HG03520 (cell line): ENCODE results near the gene HNRNPUL2.
"Not testable (repeated sequence)": the region's sequence is repeated elsewhere in the genome, so short reads cannot be mapped to it uniquely, and the experiment has no call there.

Source experiments
- ATAC-seq: cut with Tn5 transposase; IDR thresholded peaks from one replicate; pipeline ENCODE4 v1.9.1; 2021; ENCODE audit warnings: mild to moderate bottlenecking, moderate library complexity; ENCODE audit not compliant: unreplicated experiment

The HNRNPUL2 gene

DNA sequence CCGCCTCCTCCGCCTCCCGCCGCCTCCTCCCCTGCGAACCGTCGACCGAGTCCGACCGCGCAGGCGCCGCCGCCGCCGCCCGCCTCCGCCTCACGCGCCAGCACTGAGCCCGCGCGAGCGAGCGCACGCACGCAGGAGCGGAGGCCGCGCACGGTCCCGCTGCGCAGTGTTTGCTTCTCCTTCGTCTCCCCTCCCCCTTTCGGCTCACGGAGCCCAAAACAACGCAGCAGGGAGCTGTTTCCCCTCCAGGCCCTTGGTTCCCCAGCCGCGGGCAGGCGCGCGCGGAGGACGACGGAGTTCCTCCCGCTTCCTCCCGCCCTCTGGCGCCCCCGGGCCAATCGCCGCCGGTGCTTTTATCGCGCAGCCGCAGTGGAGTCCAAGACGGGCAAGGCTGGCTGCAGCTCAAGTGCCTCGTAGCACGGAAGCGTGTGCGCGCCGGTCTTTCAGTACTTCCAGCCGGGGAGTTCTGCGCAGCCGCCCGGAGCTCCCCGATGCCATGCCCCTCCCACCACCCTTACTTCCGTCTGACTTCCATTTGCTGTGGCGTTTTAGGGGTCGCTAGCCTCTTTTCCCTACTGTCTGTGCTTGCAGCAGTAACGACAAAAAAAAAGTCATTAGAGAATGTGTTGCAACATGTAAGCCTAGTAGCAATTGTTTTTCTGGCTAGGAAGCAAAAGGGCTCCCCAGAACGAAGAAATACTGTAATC lies at the start of gene HNRNPUL2:
HNRNPUL2 (minus strand) TSS at position 293 of the 707 bp plus-strand sequence. CDS start 301 bp downstream, outside the sequence.
- peak; percentile 71 for ATAC-seq

DNA sequence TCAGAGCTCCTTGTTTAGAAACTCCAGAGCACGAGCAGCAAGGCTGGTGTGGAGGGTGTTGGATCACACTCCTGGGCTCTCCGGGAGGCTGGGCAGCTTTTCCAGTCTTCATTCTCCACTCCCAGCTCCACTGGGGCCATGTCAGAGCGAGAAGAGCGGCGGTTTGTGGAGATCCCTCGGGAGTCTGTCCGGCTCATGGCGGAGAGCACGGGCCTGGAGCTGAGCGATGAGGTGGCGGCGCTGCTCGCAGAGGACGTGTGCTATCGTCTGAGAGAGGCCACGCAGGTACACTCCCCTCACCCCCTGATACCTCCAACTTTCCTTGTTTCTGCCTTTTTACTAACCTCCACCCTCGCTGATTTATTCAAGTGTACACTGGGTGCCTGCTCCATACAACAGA lies 48.4 kb upstream of the HNRNPUL2 start:
- no peak for ATAC-seq

DNA sequence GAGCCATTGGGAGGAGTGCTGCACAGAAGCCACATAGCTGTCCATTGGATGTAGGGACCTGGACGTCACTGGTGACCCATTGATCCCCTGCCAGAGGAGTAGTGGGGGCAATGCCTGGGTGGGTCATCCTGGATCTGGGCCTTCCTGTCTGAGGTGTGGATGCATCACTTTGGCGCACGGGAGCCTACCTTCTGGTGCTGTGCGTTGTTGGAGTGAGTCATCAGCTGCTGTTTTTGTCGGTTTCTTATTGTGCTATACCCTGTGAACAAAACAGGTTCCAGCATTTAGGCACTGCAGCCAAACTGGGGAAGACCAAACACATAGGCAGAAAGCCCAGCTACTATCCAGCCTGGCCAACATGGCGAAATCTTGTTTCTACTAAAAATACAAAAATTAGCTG lies 47.1 kb upstream of the HNRNPUL2 start:
- no peak for ATAC-seq

DNA sequence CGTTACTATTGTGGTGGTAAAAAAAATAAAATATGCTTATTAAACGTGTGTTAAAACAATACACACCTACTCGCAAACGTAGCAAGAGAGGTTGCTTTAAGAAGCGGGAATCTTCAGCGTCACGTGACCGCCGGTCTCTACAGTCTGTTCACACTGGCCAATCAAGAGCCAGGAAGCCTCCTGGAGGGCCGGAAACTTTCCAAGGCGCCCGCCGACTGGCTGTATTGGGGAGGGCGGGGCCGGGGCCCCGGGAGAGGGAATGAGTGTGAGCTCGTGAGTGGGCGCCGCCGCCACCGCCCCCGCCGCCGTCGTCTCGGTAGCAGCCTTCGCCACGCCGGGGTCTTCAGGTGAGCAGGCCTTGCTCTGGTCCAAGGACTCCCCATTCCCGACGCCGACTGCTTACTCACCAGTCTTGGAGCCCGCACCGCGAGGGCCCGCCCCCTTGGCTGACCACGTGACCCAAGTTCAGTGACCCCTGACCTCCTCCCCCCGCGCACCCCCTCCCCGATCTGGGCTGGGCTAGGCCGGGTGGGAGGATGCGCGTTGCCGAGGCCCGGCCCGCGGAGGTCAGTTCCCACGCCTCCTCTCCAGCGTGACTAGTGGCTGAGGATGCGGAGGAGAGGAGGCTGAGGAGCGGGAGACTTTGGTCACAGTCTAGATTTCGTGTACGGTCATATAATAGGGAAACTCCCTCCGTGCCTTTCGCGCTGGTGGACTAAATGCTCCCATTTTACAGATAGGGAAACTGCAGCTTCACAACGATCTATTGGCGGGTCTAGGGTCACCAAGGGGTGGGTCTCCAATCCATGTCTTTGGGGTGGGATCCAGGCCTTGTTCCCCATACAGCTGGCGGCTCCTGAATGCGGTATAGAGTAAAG lies 44.1 kb upstream of the HNRNPUL2 start, which contains the start of gene TAF6L:
TAF6L (plus strand) TSS at position 253 of the 878 bp plus-strand sequence. CDS start 4,388 bp downstream, outside the sequence.
- peak; percentile 70 for ATAC-seq

DNA sequence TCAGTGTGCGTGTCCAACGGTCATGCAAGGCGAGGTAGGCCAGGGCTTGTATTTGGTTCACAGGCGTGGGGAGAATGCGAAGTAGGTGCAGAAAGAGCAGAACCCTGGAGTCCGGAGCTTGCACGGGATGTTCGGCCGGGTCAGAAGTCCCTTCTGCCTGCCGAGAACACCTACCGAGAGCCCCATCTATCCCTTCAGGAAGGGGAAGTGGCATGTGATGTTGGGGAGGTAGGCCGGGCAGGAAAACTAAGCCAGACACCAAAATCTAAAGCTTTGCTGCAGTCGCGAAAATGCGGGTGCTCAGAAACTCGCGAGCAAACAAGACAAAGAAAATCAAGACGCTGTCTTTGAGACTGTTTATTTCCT lies 43.5 kb upstream of the HNRNPUL2 start:
- ATAC-seq: no peak

DNA sequence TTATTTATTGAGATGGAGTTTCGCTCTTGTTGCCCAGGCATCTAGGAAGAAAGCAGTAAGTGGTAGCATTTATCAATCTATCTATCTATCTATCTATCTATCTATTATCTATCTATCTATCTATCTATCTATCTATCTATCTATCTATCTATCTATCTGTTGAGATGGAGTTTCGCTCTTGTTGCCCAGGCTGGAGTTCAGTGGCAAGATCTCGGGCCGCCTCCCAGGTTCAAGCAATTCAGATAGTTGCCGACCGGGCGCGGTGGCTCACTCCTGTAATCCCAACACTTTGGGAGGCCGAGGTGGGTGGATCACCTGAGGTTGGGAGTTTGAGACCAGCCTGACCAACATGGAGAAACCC lies 33.6 kb upstream of the HNRNPUL2 start:
- not testable (repeated sequence) for ATAC-seq

DNA sequence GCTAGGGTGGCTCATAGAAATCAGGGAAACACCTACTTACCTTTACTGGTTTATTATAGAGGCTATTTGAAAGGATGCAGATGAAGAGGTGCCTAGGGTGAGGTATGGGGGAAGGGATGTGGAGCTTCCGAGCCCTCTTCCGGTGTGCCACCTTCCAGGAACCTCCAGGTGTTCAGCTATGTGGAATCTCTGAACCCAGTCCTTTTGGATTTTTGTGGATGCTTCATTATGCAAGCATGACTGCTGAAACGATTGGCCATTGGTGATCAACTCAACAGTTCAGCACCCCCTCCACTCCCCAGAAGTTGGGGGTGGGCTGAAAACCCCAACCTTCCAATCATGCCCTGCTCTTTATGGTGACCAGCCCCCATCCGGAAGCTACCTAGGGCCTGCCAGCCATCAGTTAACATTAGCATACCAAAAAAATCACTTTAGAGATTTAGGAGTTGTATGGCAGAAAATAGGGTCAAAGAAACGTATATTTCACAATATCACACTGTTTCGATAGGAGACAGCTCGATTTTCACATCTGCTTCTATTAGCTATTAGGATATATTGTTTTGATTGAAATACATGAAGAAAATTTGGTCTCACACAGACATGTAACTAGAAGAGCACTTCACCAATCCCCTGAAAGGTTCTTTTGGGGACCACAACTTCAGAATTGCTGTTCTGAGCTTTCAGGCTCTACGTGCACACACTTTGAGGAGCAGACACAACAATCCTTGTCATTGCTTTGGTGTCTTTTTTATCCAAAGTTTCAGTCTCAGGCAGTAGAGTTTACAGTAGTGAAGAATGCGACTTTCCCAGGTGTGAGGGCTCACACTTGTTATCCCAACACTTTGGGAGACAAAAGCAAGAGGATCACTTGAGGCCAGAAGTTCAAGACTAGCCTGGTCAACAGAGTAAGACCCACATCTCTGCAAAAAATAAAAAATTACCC lies 30.9 kb upstream of the HNRNPUL2 start:
- ATAC-seq: no peak

DNA sequence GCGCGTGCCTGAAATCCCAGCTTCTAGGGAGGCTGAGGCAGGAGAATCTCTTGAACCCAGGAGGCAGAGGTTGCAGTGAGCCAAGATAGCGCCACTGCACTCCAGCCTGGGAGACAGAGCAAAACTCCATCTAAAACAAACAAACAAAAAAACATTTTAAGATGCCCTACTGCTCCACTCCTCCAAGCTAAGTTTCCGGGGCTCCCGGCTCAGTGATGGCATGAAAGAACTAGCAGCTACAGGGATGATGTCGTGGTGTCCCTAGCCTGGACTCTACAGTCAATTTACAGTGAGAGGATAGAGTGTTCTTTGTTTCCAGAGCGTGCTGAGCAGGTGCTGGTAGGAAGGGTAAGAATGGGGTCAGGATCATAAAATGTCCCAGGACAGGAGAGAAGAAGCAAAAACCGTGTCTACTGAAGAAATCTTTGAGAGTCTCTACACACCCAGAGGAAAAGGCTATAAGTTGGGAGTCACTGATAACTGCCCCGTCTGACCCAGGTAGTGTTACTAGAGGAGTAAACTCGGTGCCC lies 27.9 kb upstream of the HNRNPUL2 start:
- ATAC-seq: no peak

DNA sequence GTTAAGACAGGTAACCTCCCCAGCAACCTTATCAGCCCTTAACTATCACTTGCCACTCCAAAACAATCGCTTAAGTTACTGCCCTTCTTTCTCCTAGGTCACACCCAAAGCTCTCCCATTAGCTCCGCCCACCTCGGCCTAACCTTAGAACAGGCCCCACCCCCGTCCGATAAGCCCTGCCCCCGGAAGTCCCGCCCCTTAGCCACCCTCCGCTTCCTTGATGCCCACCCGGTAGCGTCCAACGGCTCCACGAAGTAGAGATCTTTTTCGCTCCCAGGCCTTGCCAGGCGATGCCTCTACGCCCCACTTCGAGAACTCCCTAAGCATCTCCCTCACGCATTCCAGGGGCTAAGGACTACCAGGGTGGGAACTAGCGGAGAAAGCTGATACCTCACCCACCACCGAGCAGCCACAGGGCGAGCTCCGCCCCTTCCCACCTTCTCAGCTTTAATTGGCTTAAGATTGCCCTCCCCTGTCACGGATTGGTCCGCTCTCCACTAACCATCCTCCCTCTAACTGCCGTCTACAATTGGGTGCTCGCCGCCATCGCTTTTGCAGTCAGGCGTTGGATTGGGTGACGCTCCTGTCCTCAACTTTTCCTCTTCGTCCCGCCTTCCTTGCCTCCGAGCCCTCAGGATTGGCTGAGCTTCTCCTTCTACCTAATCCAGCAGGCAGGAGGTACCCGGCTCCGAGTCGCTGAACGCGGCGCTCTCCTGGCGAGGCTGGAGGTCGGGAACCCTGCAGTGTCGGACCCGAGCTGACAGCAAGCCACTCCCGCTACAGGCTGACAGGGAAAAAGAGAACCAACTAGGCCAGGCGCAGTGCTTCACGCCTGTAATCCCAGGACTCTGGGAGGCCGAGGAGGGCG lies 26.7 kb upstream of the HNRNPUL2 start, which contains the start of gene ZBTB3:
ZBTB3 (minus strand) TSS at position 425 of the 868 bp plus-strand sequence. CDS start 496 bp downstream, outside the sequence.
- peak; percentile 97 for ATAC-seq

DNA sequence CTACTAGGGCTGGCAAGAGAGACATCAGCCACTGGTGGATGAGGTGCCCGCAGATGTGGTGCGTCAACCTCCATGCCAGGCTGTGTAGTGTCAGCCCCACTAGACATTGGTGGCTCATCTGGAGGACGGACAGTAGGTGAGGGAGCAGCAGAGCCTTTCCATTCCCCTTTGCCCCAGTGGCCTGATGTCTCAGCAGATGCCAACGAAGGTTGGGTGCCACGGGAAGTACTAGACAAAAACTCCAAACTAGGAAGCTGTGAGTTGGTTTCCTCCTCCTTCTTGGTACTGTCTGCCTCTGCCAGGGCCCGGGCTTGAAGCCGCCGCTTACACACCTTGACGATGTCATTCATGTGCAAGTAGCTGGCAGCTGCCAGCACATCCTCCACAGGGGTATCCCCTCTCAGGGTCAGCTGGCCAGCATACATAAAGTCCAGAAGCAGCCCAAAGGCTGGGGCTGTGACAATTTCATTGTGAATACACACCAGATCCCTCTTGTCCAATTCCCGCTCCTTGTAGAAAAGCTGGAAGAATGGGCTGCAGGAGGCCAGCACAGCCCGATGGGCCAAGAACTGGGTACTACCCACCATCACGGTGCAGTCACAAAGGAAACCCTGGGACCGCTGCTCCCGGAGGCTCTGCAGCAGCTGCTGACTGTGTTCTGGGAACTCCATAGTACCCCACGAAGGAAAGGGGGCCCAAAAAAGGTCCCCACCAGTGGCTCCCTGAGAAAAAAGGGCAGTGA lies 25.9 kb upstream of the HNRNPUL2 start:
- no peak for ATAC-seq

DNA sequence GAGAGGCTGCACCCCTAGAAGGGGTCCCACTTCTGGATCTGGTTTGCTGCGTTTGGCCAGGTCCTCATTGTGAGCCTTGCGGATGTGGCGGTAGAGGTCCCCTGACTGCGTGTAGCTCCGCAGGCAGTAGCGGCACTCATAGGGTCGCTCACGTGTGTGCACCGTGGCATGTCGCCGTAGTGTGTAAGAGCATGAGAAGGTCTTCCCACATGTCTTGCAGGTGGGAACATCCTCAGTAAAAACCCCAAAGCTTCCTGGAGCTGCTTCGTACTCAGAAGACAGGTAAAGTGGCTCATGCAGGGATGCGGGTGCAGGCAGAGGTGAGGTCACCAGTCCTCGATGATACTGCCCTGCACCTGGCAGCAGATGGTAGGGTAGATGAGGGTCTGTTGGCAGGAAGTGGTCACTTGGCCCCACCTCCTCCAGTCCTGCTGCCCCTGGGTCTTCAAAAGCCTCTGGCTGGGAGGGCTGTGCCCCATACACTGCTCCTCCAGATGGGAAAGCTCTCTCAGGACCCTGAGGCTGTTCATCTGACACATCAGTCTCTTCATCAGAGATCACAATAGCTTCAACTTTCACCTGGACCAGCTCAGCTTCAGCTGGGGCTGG lies 25.0 kb upstream of the HNRNPUL2 start:
- ATAC-seq: no peak

DNA sequence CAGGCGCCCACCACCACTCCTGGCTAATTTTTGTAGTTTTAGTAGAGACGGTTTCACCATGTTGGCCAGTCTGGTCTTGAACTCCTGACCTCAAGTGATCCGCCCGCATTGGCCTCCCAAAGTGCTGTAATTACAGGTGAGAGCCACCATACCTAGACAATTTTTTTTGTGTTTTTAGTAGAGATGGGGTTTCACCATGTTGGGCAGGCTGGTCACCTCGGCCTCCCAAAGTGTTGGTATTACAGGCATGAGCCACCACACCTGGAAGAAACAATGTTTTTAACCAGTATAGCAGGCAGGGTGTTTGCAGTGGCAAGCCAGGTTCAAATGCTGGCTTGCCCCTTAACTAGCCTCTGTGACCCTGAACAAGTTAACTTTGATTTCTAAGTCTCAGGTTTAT lies 22.7 kb upstream of the HNRNPUL2 start:
- ATAC-seq: not testable (repeated sequence)

DNA sequence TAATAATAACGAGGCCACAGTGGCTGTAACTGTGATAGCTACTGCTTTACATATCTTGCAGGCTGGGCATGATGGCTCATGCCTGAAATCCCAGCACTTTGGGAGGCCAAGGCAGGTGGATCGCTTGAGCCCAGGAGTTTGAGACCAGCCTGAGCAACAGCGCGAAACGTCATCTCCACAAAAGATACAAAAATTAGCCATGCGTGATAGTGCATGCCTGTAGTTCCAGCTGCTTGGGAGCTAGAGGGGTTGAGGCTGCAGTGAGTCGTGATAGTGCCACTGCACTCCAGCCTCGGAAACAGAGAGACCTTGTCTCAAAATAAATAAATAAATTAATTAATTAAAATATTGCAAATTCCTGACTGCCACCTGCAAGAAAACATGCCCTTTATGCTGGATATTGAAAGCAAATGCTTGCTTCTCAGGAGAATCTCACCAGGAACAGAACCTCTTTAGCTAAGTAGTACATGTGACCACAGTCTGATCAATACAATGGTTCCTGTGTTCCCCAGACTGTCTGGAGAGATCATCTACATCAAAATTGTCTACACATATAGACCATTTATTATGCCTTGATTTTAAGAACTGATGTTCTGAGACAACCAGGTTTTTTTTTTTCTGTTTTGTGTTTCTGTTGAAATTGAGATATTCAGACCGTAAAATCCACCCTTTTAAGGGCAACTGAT lies 20.4 kb upstream of the HNRNPUL2 start:
- ATAC-seq: no peak

DNA sequence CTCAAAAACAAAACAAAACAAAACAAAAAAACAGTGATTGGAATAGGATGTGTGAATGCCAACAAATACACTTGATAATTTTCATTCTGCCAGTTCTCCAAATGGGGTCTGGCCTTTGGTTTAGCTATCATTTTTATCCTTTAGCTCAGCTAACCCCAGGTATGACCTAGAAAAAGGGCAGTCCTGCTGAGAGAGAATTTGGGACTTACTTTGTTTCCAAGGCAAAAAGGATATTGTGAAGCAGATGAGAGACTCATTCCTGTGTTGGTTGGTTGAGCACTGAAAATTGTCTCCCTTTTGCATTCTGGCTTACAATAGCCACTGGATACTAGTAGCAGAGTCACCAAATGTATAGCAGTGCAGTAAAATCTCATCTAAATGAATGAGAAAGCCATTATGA lies 9.9 kb upstream of the HNRNPUL2 start:
- ATAC-seq: no peak

DNA sequence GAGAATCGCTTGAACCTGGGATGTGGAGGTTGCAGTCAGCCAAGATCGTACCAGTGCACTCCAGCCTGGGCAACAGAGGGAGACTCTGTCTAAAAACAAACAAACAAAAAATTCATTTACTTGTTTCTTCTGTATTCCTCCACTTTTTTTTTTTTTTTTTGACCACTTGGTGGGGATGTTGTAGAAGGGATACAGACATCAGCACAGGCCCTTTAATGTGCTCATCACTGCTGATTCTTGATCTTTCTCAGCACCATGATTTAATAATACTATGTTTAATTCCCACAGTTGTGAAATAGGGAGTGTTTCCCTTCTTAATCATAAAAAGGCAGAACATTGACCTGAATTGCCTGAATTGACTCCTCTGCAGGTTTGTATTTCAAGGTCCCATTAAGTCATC lies 5.6 kb upstream of the HNRNPUL2 start:
- no peak for ATAC-seq

DNA sequence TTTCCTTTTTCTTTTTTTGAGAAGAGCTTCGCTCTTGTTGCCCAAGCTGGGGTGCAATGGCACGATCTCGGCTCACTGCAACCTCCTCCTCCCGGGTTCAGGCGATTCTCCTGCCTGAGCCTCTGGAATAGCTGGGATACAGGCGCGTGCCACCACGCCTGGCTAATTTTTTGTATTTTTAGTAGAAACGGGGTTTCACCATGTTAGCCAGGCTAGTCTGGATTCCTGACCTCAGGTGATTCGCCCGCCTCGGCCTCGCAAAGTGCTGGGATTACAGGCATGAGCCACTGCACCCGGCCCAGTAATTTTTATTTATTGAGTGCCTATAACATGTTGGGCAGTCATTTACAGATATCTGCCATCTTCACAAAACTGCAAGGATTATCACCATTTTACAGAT lies 2.8 kb upstream of the HNRNPUL2 start:
- not testable (repeated sequence) for ATAC-seq

DNA sequence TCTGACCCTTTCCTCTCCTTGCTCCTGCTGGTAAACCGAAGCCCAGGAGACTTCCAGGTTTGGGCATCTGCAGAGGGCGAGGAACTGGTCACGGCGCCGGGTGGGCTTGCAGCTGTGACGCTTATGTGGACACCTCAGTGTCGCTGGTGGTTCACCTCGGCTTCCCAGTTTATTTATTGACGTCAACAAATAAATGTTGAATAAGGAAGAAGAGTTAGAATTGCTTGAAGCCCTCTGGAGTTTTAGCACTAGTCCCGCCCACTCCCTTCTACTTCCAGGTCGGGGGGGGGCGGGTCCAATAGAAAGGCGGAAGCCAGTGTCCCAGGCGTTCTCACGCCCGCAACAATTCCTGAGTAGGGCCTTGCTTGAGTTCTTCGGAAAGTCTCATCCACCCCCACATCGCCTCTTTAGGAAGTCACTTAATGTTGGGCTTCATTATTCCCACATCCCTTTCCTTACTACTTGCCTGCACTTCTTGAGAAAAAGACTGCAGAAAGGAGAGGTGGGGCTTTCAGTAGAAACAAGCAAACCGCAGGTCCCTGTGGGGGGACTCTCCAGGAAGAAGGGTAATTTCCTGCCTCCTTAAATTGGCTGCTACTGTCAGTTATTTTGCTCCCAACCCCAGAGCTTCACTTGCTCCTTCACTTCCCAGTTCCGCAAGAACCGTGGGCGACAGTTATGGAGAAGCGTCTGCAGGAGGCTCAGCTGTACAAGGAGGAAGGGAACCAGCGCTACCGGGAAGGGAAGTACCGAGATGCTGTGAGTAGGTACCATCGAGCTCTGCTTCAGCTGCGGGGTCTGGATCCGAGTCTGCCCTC lies 1.1 kb upstream of the HNRNPUL2 start, which contains the start of gene TTC9C:
TTC9C (plus strand) TSS at position 316 of the 818 bp plus-strand sequence; CDS start at position 679, 363 bp downstream.
- ATAC-seq: no peak
